Fibroblast of skin of scalp (primary cell): ENCODE results near the gene S100A9.

Source experiments
- DNase-seq: peaks from one replicate; pipeline ENCODE4 v3.0.0-alpha.2; 2013

The S100A9 gene

DNA sequence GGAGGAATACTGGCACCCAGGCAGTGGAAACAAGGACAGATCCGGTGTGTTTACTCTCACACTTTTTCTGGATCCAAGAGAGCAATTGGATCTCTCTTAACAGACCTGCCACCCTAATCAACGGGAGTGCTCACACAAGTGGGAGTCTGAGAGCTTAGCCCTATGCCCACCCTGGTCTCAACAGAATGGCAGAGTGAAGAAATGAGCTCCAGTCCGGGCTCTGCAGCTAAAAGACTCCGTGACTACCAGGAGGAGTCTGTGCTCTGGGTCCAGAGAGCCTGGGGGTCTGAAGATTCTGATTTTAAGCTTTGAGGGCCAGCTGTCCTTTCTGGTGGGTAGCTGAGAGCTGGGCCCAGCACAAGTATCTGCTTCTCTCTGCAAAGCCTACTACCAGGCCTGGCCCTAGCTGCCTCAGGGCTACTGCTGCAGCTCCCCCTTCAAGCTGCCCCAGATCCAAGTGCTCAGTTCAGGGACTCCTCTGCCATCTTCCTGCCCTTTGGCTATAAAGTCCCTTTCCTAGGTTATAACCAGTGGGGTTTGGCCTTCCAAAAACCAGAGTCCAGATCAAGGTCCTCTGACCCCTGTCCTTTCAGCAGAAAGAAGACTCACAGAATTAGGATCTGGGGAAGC, 3.9 kb downstream of the S100A9 start:
- DNase-seq: no peak

DNA sequence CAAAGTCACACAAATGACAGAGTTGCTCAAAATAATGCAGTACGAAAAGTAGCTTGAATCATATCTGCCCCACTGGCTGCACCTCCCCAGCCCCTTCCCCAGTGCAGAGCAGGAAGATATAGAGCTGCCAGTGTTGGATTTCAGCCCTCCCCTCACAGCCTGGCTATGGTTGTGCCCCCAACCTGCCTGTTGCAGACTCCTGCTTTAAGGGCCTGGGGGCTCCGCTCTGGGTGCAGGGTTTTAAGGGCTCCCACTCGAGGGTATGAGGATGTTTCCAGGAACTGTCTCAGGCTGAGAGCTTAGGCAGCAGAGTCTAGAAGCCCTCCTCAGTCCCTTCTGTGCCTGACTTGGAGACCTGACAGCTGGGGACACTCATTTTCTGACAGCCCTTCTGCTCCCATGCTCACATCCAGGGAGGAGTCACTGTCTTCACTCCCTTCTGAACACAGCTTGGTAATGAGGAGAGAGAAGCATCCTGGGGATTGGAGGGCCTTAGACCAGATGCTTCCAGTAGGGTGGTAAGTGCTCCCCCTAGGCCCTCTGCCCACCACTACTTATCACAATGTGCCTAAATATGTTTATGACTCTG, 4.6 kb downstream of the S100A9 start:
- no peak for DNase-seq

DNA sequence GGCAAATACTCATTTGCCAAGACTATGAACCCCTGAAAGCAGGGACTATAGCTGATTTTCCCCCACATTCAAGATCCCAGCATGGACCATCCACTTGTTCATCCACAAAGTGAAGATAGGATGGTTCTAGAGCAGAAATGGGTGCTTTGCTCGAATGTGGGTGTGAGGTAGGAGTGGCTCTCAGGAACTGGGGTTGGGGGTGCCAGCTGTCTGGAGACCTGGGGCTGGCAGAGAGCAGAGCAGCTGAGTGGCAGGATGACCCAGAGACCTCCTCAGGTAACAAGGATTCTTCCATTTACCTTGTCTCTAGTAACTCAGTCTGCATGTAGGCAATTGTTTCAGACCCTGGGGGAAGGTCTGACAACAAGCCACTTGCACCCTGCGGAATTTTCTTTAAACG, 6.0 kb downstream of the S100A9 start:
- DNase-seq: no peak

DNA sequence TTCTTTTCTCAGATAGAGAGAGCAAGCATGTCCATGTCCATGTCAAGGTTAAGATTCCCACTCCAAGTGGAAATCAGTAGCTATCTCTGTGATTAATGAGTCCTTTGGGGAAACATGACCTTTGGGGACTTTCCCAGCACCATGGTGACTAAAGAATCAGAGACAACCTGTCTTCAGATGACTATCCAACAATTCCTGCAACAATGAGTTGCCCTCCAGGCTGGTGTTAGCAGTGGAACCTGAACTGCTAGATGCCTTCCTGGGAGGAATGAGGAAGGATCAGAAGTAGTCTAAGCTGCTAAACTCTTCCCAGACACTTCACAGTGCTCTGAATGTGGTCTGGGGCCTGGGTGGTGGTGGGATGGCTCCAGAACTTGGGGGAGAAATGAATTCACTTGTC, 6.5 kb downstream of the S100A9 start:
- no peak for DNase-seq

DNA sequence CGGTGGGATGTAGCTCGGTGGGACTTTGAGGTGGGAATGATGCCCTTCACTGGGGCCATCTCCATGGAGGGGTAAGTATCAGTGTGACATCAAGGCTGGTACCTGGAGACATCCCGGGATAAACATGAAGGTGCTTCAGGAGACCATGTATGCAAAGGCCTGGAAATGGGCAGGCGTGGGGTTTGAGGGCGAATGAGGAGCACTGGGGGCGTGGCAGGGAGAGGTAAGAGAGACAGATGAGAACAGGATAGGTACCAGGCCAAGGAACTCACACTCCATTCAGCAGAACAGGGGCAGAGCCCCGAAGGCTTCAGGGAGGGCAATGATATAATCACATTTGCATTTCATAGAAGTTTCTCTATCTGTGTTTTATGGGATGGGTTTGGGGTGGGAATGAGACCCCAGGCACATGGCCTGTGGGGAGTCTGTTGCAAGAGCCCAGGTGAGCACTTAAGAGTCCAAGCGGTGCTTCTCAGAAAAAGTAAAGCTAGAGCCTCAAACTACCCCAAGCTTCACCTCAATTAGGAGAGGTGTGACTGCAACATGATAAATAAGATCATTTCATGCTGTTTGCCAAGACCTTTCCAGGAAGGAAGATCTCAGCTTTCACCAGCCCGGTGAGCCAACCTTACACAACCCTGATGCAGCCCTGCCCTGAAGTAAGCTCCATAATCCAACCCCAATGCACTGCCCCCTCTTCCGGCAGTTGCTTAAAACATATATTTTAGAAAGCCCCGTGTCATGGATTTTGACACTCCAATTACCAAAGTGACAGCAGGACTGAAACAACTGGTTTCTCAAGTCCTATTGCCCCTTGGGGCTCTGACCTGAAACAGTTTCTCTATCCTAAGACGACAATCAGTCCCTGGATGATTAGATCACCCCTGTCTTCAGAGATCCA, 7.4 kb downstream of the S100A9 start:
- DNase-seq: no peak

DNA sequence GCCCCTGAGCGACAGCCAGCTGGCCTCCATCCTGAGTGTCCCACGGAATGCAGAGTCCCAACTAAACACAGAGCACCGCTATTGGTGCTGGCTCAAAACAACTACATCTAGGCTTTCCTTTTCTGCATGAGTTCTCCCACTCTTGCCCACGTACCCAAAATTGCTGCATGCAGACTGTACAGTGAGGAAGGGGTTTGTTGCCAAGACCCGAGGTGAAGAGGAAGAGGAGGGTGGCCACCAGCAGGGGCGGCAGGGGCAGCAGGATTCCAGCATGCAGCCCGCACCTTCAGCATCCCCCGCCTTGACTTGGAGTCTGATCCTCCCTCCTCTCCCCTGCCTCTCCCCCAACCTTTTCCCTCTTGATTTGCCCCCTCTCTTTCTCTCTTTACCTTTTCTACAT, 8.0 kb downstream of the S100A9 start:
- DNase-seq: no peak

DNA sequence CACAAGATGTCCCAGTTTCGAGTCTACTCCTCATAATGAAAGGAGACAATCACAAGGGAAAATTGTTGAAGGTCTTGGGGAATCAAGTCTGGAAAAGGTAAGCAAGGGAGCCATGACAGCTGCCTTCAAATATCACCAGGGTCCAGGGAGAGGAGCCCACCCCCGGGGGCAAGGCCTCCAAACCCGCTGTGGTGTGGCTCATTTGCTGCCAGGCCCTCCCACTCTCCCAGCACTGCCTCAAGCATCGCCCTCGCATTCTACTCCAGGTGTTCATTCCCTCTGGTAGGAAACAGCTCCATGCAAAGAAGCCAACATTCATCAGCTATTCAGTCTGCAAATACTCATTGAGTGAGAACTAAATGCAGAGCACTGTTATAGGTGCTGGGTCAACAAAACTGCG, 8.6 kb downstream of the S100A9 start:
- no peak for DNase-seq

DNA sequence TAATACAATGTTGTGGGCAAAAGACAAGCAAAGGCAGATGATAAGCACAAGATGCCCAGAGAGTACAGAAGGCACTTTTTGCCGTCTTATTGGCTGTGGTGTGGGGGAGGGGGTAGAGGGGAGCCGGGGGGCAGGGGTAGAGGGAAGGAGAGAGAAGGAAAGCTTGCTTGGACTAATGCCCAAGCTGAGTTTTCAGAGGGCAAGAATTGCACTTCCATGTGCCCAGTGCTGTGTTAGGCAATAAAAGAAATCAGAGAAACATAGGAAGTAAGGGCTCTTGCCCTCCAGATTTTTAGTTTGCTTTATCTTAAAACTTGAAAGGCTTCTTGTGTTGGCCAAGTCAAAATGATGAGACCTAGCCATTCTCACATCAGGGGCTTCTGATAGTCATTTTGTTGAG, 9.4 kb downstream of the S100A9 start:
- no peak for DNase-seq

DNA sequence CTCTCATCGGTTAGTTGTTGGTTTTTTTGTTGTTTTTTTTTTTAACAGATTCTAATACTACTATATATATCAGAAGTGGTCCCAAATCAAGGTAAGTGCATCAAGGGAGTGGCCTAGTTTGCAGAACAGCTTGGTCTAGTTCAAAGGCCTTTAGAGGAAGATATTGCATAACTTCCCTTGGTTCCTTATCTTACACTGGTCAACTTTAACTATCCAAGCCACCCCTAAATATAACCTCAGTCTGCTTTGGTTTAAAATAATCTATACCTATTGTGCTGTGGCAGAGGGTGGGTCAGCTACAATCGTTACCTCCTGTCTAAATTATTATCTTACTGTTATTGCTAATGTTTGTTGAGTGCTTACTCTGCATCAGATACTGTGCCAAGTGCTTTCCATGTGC, 10.8 kb downstream of the S100A9 start:
- no peak for DNase-seq

DNA sequence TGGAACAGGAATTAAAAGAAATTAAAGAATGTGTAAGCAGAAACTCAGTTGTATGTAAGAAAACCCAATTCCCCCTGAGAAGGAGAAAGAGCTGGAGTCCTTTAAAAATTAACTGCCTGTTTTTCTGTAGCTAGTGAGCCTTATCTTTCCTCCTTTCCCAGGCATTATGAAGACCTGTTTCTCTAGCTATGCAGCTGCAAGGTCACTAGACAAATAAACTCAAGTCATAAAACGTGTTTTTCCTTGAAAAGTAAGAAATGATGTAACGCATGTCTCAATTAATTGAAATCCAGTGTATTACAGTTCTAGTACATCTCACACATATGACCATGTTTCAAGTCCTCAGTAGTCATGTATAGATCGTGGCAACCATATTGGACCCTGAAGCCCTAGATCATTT, 12.5 kb downstream of the S100A9 start:
- DNase-seq: no peak

DNA sequence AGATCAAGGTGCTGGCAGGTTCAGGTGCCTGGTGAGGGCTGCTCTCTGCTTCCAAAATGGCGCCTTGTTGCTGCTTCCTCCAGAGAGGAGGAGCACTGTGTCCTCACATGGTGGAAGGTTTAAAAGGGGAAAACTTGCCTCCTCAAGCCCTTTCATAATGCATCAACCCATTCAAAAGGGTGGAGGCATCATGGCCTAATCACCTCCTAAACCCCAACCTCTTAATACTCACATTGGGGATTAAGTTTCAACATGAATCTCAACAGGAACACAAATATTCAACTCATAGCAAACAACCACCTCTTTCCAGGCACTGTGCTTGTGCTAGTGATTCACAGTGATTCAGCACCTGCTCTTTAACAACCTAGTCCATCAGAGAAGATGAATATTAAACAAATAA, 13.6 kb downstream of the S100A9 start:
- DNase-seq: no peak

DNA sequence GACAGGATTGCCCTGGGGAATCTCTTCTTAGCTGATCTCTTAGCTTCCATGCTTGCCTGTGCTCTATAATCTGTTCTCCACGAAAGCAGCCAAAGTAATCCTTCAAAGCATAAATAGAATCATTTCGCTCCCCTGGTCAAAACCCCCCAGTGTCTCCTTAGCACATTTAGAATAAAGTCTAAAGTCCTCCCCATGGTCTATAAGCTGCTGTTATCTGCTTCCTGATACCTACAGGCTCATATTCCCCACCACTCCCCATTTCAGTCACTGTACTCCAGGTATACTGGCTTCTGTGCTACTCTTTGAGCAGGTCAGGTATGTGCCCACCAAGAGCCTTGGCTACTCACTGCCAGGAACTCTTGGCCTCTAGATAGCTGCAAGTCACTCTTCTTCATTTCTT, 14.9 kb downstream of the S100A9 start:
- no peak for DNase-seq

DNA sequence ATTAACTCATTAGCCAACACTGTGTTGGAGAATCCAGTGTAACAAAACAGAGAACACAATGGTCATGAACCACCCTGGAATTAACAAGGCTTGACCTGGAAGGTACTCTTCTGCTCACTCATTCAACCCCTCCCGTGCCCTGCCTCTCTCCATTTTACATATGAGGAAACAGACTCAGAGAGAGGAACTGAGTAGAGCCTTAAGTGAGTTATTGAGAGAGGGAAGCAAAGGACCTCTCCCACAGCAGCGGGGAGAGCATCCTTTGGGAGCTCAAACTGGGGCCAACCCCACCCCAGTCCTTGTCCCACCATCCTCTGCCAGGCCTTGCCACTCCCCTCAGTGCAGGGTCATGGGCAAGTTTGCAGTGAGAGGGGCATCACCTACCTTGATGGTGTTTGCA, 16.4 kb downstream of the S100A9 start:
- DNase-seq: no peak

DNA sequence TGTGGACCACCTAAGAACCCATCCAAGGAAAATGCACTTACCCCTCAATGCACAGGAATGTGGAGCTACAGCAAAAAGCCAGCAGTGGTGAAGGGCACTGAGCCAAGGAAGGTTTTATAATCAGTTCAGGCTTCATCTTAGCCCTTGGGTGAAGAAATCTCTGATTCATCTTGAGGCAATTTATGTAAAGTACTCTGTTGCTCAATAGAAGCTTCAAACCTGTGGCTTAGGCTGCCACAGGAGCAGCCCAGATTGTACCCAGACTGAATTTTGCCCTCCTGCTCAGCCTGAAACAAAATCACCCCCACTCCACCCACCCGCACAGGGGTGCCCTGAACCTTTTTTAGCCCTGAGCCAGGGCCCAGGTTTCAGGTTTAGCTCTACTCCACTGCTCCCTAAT, 17.9 kb downstream of the S100A9 start, which contains the start of gene S100A12:
S100A12 (minus strand) TSS at position 111 of the 400 bp plus-strand sequence. CDS start 1,029 bp downstream, outside the sequence.
- peak; percentile 30 for DNase-seq

DNA sequence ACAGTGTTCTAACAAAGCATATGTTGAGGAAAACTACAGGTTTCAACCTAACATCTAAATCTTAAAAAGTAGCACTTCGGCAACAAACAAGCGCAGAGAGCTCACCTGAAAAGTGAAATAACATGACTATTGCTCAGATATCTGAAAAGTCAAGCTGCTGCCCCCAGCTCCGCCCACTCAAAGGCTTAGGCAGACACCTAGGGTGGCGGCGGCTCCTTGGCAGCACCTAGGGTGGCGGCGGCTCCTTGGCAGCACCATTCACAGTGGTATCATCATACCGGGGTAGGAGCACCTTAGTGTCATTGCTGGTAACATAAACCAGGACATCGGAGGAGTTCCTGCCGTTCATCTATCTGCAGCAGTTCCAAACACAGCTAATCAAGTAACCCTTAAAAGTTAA, 21.9 kb downstream of the S100A9 start:
- no peak for DNase-seq

DNA sequence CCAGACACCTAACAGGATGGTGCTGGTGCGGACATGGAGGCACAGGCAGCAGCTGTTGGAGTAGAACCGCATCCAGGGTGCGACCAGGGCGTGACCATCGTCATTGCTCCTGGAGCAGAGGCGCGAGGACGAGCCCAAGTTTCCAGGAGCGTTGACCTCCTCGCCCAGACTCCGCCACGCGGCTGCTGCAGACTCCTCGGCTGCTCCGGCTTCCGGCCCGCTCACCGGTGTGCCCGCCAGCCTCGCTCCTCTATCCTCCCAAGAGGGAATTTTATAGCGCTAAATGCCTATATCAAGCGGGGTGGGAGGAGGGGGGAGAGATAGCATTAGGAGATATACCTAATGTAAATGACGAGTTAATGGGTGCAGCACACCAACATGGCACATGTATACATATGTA, 23.1 kb downstream of the S100A9 start:
- no peak for DNase-seq

DNA sequence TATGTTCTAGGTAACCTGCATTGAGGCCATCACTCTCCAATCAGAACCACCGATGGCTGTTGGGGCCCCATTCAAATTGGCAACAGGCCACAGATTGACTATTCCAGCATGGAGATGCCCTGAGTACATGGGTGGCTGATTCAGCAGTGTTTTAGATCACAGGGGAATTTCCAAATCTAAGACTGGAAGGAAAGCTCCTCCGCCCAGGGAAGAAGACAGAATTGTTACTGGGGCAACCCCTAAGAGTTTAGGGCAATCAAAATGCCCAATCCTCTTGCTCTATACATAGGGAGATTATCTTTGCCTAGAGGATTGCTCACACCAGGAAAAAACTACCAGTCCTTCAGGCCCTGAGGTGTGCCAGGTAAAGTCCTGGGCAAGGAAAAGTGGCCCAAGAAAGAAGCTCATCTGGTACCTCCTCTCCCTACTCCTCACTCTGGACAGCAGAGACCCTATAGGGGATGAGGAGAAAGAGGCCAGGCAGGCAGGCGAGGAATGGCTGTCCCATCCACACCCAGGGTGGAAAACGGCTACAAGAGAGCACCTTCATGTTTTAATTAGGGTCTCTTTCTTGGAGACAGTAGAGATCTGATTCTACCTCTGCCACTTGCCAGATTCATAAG, 27.4 kb downstream of the S100A9 start:
- no peak for DNase-seq

DNA sequence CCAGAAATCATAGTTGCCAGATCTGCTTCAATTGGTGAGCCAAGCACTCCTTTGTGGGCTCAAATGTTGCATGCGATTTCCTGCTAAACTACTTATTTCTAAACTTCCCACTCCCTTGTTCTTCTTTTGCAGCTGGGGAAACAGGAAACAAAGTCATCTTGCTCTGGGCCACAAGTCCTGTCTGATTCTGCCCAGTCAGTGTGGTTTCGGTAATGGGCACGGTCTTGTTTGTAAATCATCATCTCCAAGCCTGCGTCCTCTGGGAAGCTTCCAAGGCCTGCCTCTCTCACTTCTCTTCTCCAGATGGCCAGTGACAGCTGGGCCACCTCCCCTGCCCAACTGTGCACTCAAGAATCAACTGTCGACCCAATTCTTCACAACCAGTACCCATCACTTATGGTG, 28.8 kb downstream of the S100A9 start:
- DNase-seq: no peak

DNA sequence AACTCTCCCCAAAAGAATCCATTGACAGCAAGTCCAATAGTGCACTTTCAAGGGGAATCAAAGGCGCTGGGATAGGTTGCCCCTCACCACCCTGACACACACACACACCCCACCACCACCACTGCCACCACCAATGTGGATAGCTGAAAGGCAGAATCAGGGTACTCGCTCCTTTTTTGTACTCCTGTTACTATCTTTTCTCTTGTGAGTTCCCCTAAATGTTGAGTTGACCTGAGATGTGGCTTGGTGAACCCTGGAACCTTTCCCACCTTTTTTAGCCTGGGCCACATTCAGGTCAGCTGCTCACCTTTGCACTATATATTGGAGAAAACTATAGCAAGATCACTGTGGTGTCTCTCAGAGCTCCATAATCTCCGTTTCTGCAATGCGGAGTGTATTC, 29.3 kb downstream of the S100A9 start:
- DNase-seq: no peak

DNA sequence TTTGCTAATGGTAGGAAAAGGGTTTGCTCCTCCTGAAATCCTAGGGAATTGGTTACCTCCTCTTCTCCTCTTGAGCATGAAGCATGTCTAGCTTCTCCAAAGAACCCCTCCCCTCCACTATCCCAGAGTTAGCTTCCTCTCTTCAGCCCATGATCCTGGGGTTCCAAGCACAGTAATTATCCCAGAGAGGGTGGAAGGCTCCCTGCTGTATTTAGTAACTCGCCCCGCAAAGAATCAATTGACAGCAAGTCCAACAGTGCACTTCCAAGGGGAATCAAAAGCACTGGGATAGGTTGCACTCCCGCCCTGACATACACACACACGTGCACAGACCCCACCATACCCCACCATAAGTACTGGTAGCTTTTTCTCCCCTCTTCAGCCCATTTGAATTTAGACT, 30.1 kb downstream of the S100A9 start:
- DNase-seq: no peak

DNA sequence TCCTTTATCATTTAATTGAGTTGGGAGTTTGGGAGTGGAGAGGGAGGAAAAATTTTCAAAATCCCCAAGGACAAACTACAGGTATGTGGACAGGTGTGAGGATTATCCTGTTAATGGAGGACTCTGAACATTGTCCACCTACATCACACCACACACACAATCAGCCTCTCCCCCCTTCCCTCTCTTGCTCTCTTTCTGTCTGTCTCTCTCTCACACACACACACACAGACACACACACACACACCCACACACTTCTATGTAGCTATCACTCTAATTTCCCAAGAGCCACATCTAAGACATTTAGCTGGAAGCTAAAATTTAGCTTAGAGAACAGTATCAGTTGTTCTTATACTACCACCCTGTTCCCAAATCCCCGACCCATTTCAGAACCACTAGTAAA, 31.7 kb downstream of the S100A9 start:
- no peak for DNase-seq

DNA sequence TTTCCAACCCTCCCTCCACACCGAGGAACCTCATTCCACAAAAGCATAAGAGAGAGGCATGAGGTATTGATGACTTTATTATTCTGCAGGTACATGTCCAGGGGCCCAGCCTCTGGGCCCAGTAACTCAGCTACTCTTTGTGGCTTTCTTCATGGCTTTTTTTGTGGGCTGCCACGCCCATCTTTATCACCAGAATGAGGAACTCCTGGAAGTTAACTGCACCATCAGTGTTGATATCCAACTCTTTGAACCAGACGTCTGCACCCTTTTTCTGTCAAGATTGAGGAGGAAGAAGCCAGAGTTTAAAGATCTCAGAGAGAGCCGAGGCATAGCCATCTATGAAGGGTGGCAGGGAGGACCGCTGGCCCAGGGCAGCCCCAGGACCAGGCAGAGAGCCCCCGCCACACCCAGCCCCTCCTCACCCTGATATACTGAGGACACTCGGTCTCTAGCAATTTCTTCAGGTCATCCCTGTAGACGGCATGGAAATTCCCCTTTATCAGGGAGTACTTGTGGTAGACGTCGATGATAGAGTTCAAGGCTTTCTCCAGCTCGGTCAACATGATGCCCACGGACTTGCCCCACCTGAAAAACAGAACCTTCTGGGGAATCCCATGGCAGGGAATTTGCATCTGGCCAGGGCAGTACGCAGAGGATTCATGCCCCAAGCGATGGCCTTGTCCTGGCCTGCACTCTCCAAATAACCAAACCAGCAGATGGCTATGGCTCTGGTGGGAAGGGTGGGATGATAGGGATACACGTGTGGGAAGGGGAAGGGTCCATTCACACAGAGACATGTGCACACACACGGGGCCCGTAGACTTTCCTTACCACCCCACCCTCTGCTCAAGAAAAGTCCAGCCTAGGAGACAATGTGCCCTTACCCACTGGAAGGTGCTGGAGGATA, 32.6 kb downstream of the S100A9 start:
- DNase-seq: no peak
